Measurements from ENCODE around the gene IFRD2. TPM values are rescaled to one million over a fixed set of nuclear protein-coding genes. Genes with fewer than 3 reads are reported as not detected.

Gene IFRD2
- polyA plus RNA-seq, 4 donors = 39.6 to 50.5 (median 45.0) TPM

Other genes with a start within 250 kb of the IFRD2 start
- 100 to 1,000 TPM; 231 to 273 (median 235) TPM for gene RBM5, start 203.5 kb downstream of the IFRD2 start, polyA plus RNA-seq (ENCODE audit: insufficient read length in 4 of 4)
- 10 to 100 TPM; 75.1 to 81.1 (median 78.5) TPM for gene SEMA3F, start 137.1 kb downstream of the IFRD2 start, polyA plus RNA-seq (ENCODE audit: insufficient read length in 4 of 4)
- under 1 TPM in 2 of 4 donors, not detected in 2; 0.03 to 0.10 TPM for gene GNAT1, start 100.8 kb downstream of the IFRD2 start, polyA plus RNA-seq (ENCODE audit: insufficient read length in 4 of 4)
- gene SLC38A3, start 87.2 kb downstream of the IFRD2 start, polyA plus RNA-seq (ENCODE audit: insufficient read length in 4 of 4) = 1 to 10 TPM; 5.0 to 9.6 (median 6.6) TPM
- 100 to 1,000 TPM; 203 to 219 (median 207) TPM for gene GNAI2, start 56.2 kb downstream of the IFRD2 start, polyA plus RNA-seq (ENCODE audit: insufficient read length in 4 of 4)
- 100 to 1,000 TPM in 1 of 4 donors, 10 to 100 TPM in 3; 86.9 to 125 (median 92.2) TPM for gene SEMA3B, start 23.3 kb downstream of the IFRD2 start, polyA plus RNA-seq (ENCODE audit: insufficient read length in 4 of 4)
- under 1 TPM; 0.51 to 0.75 (median 0.66) TPM for gene LSMEM2, start 13.3 kb downstream of the IFRD2 start, polyA plus RNA-seq (ENCODE audit: insufficient read length in 4 of 4)
- gene HYAL3, start 7.0 kb upstream of the IFRD2 start, polyA plus RNA-seq (ENCODE audit: insufficient read length in 4 of 4) = 1 to 10 TPM; 3.1 to 3.8 (median 3.1) TPM
- 10 to 100 TPM in 1 of 4 donors, 1 to 10 TPM in 3; 8.6 to 10.5 (median 9.9) TPM for gene NAA80, start 7.0 kb upstream of the IFRD2 start, polyA plus RNA-seq (ENCODE audit: insufficient read length in 4 of 4)
- 1 to 10 TPM; 6.2 to 8.0 (median 6.8) TPM for gene HYAL1, start 11.1 kb upstream of the IFRD2 start, polyA plus RNA-seq (ENCODE audit: insufficient read length in 4 of 4)
- gene HYAL2, start 30.3 kb upstream of the IFRD2 start, polyA plus RNA-seq (ENCODE audit: insufficient read length in 4 of 4) = 10 to 100 TPM; 62.8 to 92.9 (median 75.5) TPM
- 10 to 100 TPM; 24.6 to 29.7 (median 27.7) TPM for gene TUSC2, start 35.8 kb upstream of the IFRD2 start, polyA plus RNA-seq (ENCODE audit: insufficient read length in 4 of 4)
- 10 to 100 TPM; 17.5 to 22.8 (median 17.8) TPM for gene RASSF1, start 48.4 kb upstream of the IFRD2 start, polyA plus RNA-seq (ENCODE audit: insufficient read length in 4 of 4)
- gene ZMYND10, start 53.3 kb upstream of the IFRD2 start, polyA plus RNA-seq (ENCODE audit: insufficient read length in 4 of 4) = 1 to 10 TPM; 3.6 to 4.7 (median 3.8) TPM
- 10 to 100 TPM; 30.3 to 36.9 (median 32.6) TPM for gene NPRL2, start 58.3 kb upstream of the IFRD2 start, polyA plus RNA-seq (ENCODE audit: insufficient read length in 4 of 4)
- gene CYB561D2, start 58.4 kb upstream of the IFRD2 start, polyA plus RNA-seq (ENCODE audit: insufficient read length in 4 of 4) = 10 to 100 TPM; 11.9 to 18.3 (median 15.3) TPM
- 10 to 100 TPM; 37.8 to 49.5 (median 38.7) TPM for gene TMEM115, start 67.1 kb upstream of the IFRD2 start, polyA plus RNA-seq (ENCODE audit: insufficient read length in 4 of 4)
- gene CACNA2D2, start 211.2 kb upstream of the IFRD2 start, polyA plus RNA-seq (ENCODE audit: insufficient read length in 4 of 4) = 10 to 100 TPM; 14.9 to 18.1 (median 15.2) TPM